Keratinocyte (primary cell): ENCODE results near the gene TOMM40. TPM values are rescaled to one million over a fixed set of nuclear protein-coding genes. Genes with fewer than 3 reads are reported as not detected.
A peak's percentile ranks its signal among the peaks of the same experiment; 100 is the strongest.

ENCODE experiments used
- DNase-seq: peaks from one replicate; pipeline ENCODE4 v3.0.0-alpha.2; 2011; ENCODE audit warnings: low read depth, missing footprints, low spot score
- FAIRE-seq: peaks from 2 replicates; lab custom pipeline; 2011; peaks lifted over from hg19 to GRCh38; lab: Jason Lieb, UNC
- H2AFZ ChIP-seq: 2 replicates; pipeline ENCODE4 v1.6.0; 2012; ENCODE audit warnings: low read length, control low read depth, inconsistent platforms; ENCODE audit not compliant: control insufficient read depth
- H3K27ac ChIP-seq: 2 replicates; pipeline ENCODE4 v1.5.1; 2011; ENCODE audit warnings: low read length; ENCODE audit not compliant: control insufficient read depth, insufficient read depth
- H3K27me3 ChIP-seq: 3 replicates; pipeline ENCODE4 v1.6.0; 2011; ENCODE audit warnings: low read length; ENCODE audit not compliant: control insufficient read depth, insufficient read depth; ENCODE audit errors: extremely low read depth
- H3K36me3 ChIP-seq, 2 experiments: 2 replicates in 1 of 2; 3 replicates in 1 of 2; pipeline ENCODE4 v1.5.1; 2011; ENCODE audit warnings: low read length in 2 of 2, mild to moderate bottlenecking in 1 of 2; ENCODE audit not compliant: control insufficient read depth in 2 of 2, insufficient read depth in 2 of 2; ENCODE audit errors: extremely low read depth in 1 of 2
- H3K4me1 ChIP-seq: 3 replicates; pipeline ENCODE4 v1.5.1; 2011; ENCODE audit warnings: low read length; ENCODE audit not compliant: control insufficient read depth, insufficient read depth; ENCODE audit errors: extremely low read depth
- H3K4me2 ChIP-seq: 3 replicates; pipeline ENCODE4 v1.6.0; 2011; ENCODE audit warnings: low read depth, low read length; ENCODE audit not compliant: control insufficient read depth, insufficient read depth; ENCODE audit errors: extremely low read depth
- H3K4me3 ChIP-seq, 3 experiments: fragments of 200-600 bp in 1 of 3; sonication (generic) in 1 of 3; 2 replicates in 2 of 3; 3 replicates in 1 of 3; pipeline ENCODE4 v1.5.1; 2011 to 2016; ENCODE audit warnings: low read length in 3 of 3, mild to moderate bottlenecking in 3 of 3, control low read depth in 2 of 3, inconsistent platforms in 1 of 3, low read depth in 1 of 3, mixed read lengths in 1 of 3, mixed run types in 1 of 3, moderate library complexity in 1 of 3; ENCODE audit not compliant: control insufficient read depth in 2 of 3, insufficient read depth in 2 of 3; ENCODE audit errors: extremely low read depth in 1 of 3
- H3K79me2 ChIP-seq: 2 replicates; pipeline ENCODE4 v1.6.0; 2012; ENCODE audit warnings: low read length; ENCODE audit not compliant: control insufficient read depth, insufficient read depth
- H3K9ac ChIP-seq: 3 replicates; pipeline ENCODE4 v1.6.0; 2011; ENCODE audit warnings: low read length; ENCODE audit not compliant: control insufficient read depth, insufficient read depth; ENCODE audit errors: extremely low read depth
- H3K9me1 ChIP-seq: 3 replicates; pipeline ENCODE4 v1.6.0; 2011; ENCODE audit warnings: low read length; ENCODE audit not compliant: control insufficient read depth, insufficient read depth; ENCODE audit errors: extremely low read depth
- H3K9me3 ChIP-seq: 2 replicates; pipeline ENCODE4 v1.5.1; 2012; ENCODE audit warnings: low read depth, low read length; ENCODE audit not compliant: control insufficient read depth
- H4K20me1 ChIP-seq: 3 replicates; pipeline ENCODE4 v1.6.0; 2011; ENCODE audit warnings: low read length; ENCODE audit not compliant: control insufficient read depth, insufficient read depth; ENCODE audit errors: extremely low read depth
- CTCF ChIP-seq, 3 experiments: IDR thresholded peaks in 1 of 3; conservative IDR thresholded peaks in 1 of 3; optimal IDR thresholded peaks in 1 of 3; 2 replicates in 2 of 3; 3 replicates in 1 of 3; pipeline versions ENCODE3 to v1.5.1; 2011; ENCODE audit warnings: low read length in 3 of 3, mild to moderate bottlenecking in 3 of 3, moderate library complexity in 2 of 3, control low read depth in 1 of 3, inconsistent platforms in 1 of 3; ENCODE audit not compliant: insufficient read depth in 2 of 3; ENCODE audit errors: extremely low read depth in 1 of 3
- EZH2 ChIP-seq: IDR thresholded peaks from one replicate; pipeline ENCODE4 v1.6.1; 2012; ENCODE audit warnings: inconsistent platforms, mild to moderate bottlenecking, low read length, moderate library complexity
- dilution Hi-C: fragments of 300-500 bp; cut with MboI; formaldehyde crosslinking; loops from one replicate; pipeline ENCODE4 v1.7.0; 2020; ENCODE audit warnings: low sequenced_read_pairs; ENCODE audit not compliant: extremely low pct_ligation_motif_present
- polyA minus RNA-seq, 3 experiments: library from RNA; depleted of rRNA, polyadenylated mRNA; stranded (reverse); fragments of >200 nt; gene quantifications; 1 replicate in 1 of 3; 2 replicates in 1 of 3; 3 replicates in 1 of 3; pipeline ENCODE4 v1.2.3, GENCODE V29; 2011
- polyA plus RNA-seq, 5 experiments: library from polyadenylated mRNA; depleted of rRNA in 3 of 5; stranded (reverse) in 3 of 5; stranded (forward) in 1 of 5; unstranded in 1 of 5; fragments of >200 nt; gene quantifications; 1 replicate in 1 of 5; 2 replicates in 3 of 5; 3 replicates in 1 of 5; pipeline versions ENCODE4 v1.2.1 to v1.2.3, GENCODE V29; 2011 to 2012; ENCODE audit warnings: missing spikeins in 2 of 5, low read depth in 1 of 5, low replicate concordance in 1 of 5

Gene TOMM40
- 46.9 to 92.1 TPM (median 56.0 TPM) in 3 replicates for polyA plus RNA-seq
- polyA plus RNA-seq (2011; ENCODE audit: low read depth), result 16.4 TPM
- polyA plus RNA-seq (2011; cell fraction: cytosol; rRNA removed), result 36.5 and 67.4 TPM in 2 replicates
- 34.9 and 41.4 TPM in 2 replicates for polyA plus RNA-seq (2011; cell fraction: nucleus; rRNA removed)
- polyA plus RNA-seq (2012; ENCODE audit: low replicate concordance), result 31.8 and 89.9 TPM in 2 replicates
- 37.7 to 134 TPM (median 38.3 TPM) in 3 replicates for polyA minus RNA-seq
- 41.4 TPM for polyA minus RNA-seq (2011; cell fraction: cytosol; rRNA and poly(A)+ RNA removed)
- 18.8 and 19.3 TPM in 2 replicates for polyA minus RNA-seq (2011; cell fraction: nucleus; rRNA and poly(A)+ RNA removed)

- TF ChIP-seq CTCF (optimal IDR thresholded peaks at IDR 0.05 in 1 of 3, IDR thresholded peaks at IDR 0.05 in 1 of 3, conservative IDR thresholded peaks at IDR 0.05 in 1 of 3; ENCODE audit: extremely low read depth in 1 of 3, insufficient read depth in 2 of 3, low read length in 3 of 3), result no peak
- no peak for TF ChIP-seq EZH2
- dilution Hi-C loops, result no loop called here
- Histone ChIP-seq H3K27me3 (no peaks in the 10 kb centered on the region), H3K9me3 (no peaks in the 10 kb centered on the region), H3K4me3 (peak within 1 kb of the TSS; percentile 72 to 99 (median 97)), H3K36me3 (peaks cover 26 to 36% of the 10 kb centered on the region in 2 experiments), H3K4me2 (peak within 1 kb of the TSS; percentile 87), H3K9me1 (no peaks in the 10 kb centered on the region), H2AFZ (peak within 1 kb of the TSS; percentile 86), H3K27ac (peak within 1 kb of the TSS; percentile 78), H4K20me1 (peaks cover 7% of the 10 kb centered on the region), H3K4me1 (peaks cover 17% of the 10 kb centered on the region), H3K79me2 (peaks cover 45% of the 10 kb centered on the region), H3K9ac (peak within 1 kb of the TSS; percentile 93)
- DNase-seq, result no peak
- FAIRE-seq, result no peak
These were observed at the start of gene TOMM40 for GRCh38 chr19:44891016-44891882. TOMM40 (plus strand) TSS chr19:44891254; CDS start chr19:44891416, 162 bp downstream.

- H3K4me1 ChIP-seq, result peaks cover 14% of the 10 kb centered on the region
- H3K36me3 ChIP-seq, result no peaks in the 10 kb centered on the region
- peaks cover 7% of the 10 kb centered on the region for H4K20me1 ChIP-seq
- dilution Hi-C loops, result no loop called here
- peak overlapping the region; percentile 81 for H3K9ac ChIP-seq
- TF ChIP-seq CTCF (optimal IDR thresholded peaks at IDR 0.05 in 1 of 3, IDR thresholded peaks at IDR 0.05 in 1 of 3, conservative IDR thresholded peaks at IDR 0.05 in 1 of 3; ENCODE audit: extremely low read depth in 1 of 3, insufficient read depth in 2 of 3, low read length in 3 of 3) (no peak), EZH2 (no peak)
- DNase-seq (no peak), FAIRE-seq (no peak)
- peak overlapping the region; percentile 100 for H2AFZ ChIP-seq
- H3K4me2 ChIP-seq, result peak overlapping the region; percentile 92
- H3K27ac ChIP-seq, result peak overlapping the region; percentile 73
- no peaks in the 10 kb centered on the region for H3K9me3 ChIP-seq
- H3K27me3 ChIP-seq, result no peaks in the 10 kb centered on the region
- H3K79me2 ChIP-seq, result peaks cover 21% of the 10 kb centered on the region
- H3K9me1 ChIP-seq, result no peaks in the 10 kb centered on the region
- H3K4me3 ChIP-seq, result peak overlapping the region; percentile 65 to 88 (median 87)
These were observed 45.8 kb upstream of the TOMM40 start for GRCh38 chr19:44845286-44845611.
